Keratinocyte (primary cell): ENCODE data around the gene ZBTB17. TPM values are rescaled to one million over a fixed set of nuclear protein-coding genes. Genes with fewer than 3 reads are reported as not detected.
"Not testable (repeated sequence)": the region's sequence is repeated elsewhere in the genome, so short reads cannot be mapped to it uniquely, and the experiment has no call there.

Experiments
- DNase-seq: peaks from one replicate; pipeline ENCODE4 v3.0.0-alpha.2; 2011; ENCODE audit warnings: low read depth, missing footprints, low spot score
- FAIRE-seq: peaks from 2 replicates; lab custom pipeline; 2011; peaks lifted over from hg19 to GRCh38; lab: Jason Lieb, UNC
- H2AFZ ChIP-seq: 2 replicates; pipeline ENCODE4 v1.6.0; 2012; ENCODE audit warnings: low read length, control low read depth, inconsistent platforms; ENCODE audit not compliant: control insufficient read depth
- H3K27ac ChIP-seq: 2 replicates; pipeline ENCODE4 v1.5.1; 2011; ENCODE audit warnings: low read length; ENCODE audit not compliant: control insufficient read depth, insufficient read depth
- H3K27me3 ChIP-seq: 3 replicates; pipeline ENCODE4 v1.6.0; 2011; ENCODE audit warnings: low read length; ENCODE audit not compliant: control insufficient read depth, insufficient read depth; ENCODE audit errors: extremely low read depth
- H3K36me3 ChIP-seq, 2 experiments: 2 replicates in 1 of 2; 3 replicates in 1 of 2; pipeline ENCODE4 v1.5.1; 2011; ENCODE audit warnings: low read length in 2 of 2, mild to moderate bottlenecking in 1 of 2; ENCODE audit not compliant: control insufficient read depth in 2 of 2, insufficient read depth in 2 of 2; ENCODE audit errors: extremely low read depth in 1 of 2
- H3K4me1 ChIP-seq: 3 replicates; pipeline ENCODE4 v1.5.1; 2011; ENCODE audit warnings: low read length; ENCODE audit not compliant: control insufficient read depth, insufficient read depth; ENCODE audit errors: extremely low read depth
- H3K4me2 ChIP-seq: 3 replicates; pipeline ENCODE4 v1.6.0; 2011; ENCODE audit warnings: low read depth, low read length; ENCODE audit not compliant: control insufficient read depth, insufficient read depth; ENCODE audit errors: extremely low read depth
- H3K4me3 ChIP-seq, 3 experiments: fragments of 200-600 bp in 1 of 3; sonication (generic) in 1 of 3; 2 replicates in 2 of 3; 3 replicates in 1 of 3; pipeline ENCODE4 v1.5.1; 2011 to 2016; ENCODE audit warnings: low read length in 3 of 3, mild to moderate bottlenecking in 3 of 3, control low read depth in 2 of 3, inconsistent platforms in 1 of 3, low read depth in 1 of 3, mixed read lengths in 1 of 3, mixed run types in 1 of 3, moderate library complexity in 1 of 3; ENCODE audit not compliant: control insufficient read depth in 2 of 3, insufficient read depth in 2 of 3; ENCODE audit errors: extremely low read depth in 1 of 3
- H3K79me2 ChIP-seq: 2 replicates; pipeline ENCODE4 v1.6.0; 2012; ENCODE audit warnings: low read length; ENCODE audit not compliant: control insufficient read depth, insufficient read depth
- H3K9ac ChIP-seq: 3 replicates; pipeline ENCODE4 v1.6.0; 2011; ENCODE audit warnings: low read length; ENCODE audit not compliant: control insufficient read depth, insufficient read depth; ENCODE audit errors: extremely low read depth
- H3K9me1 ChIP-seq: 3 replicates; pipeline ENCODE4 v1.6.0; 2011; ENCODE audit warnings: low read length; ENCODE audit not compliant: control insufficient read depth, insufficient read depth; ENCODE audit errors: extremely low read depth
- H3K9me3 ChIP-seq: 2 replicates; pipeline ENCODE4 v1.5.1; 2012; ENCODE audit warnings: low read depth, low read length; ENCODE audit not compliant: control insufficient read depth
- H4K20me1 ChIP-seq: 3 replicates; pipeline ENCODE4 v1.6.0; 2011; ENCODE audit warnings: low read length; ENCODE audit not compliant: control insufficient read depth, insufficient read depth; ENCODE audit errors: extremely low read depth
- CTCF ChIP-seq, 3 experiments: IDR thresholded peaks in 1 of 3; conservative IDR thresholded peaks in 1 of 3; optimal IDR thresholded peaks in 1 of 3; 2 replicates in 2 of 3; 3 replicates in 1 of 3; pipeline versions ENCODE3 to v1.5.1; 2011; ENCODE audit warnings: low read length in 3 of 3, mild to moderate bottlenecking in 3 of 3, moderate library complexity in 2 of 3, control low read depth in 1 of 3, inconsistent platforms in 1 of 3; ENCODE audit not compliant: insufficient read depth in 2 of 3; ENCODE audit errors: extremely low read depth in 1 of 3
- EZH2 ChIP-seq: IDR thresholded peaks from one replicate; pipeline ENCODE4 v1.6.1; 2012; ENCODE audit warnings: inconsistent platforms, mild to moderate bottlenecking, low read length, moderate library complexity
- dilution Hi-C: fragments of 300-500 bp; cut with MboI; formaldehyde crosslinking; loops from one replicate; pipeline ENCODE4 v1.7.0; 2020; ENCODE audit warnings: low sequenced_read_pairs; ENCODE audit not compliant: extremely low pct_ligation_motif_present
- polyA plus RNA-seq, 5 experiments: library from polyadenylated mRNA; depleted of rRNA in 3 of 5; stranded (reverse) in 3 of 5; stranded (forward) in 1 of 5; unstranded in 1 of 5; fragments of >200 nt; gene quantifications; 1 replicate in 1 of 5; 2 replicates in 3 of 5; 3 replicates in 1 of 5; pipeline versions ENCODE4 v1.2.1 to v1.2.3, GENCODE V29; 2011 to 2012; ENCODE audit warnings: missing spikeins in 2 of 5, low read depth in 1 of 5, low replicate concordance in 1 of 5

ZBTB17 gene
- polyA plus RNA-seq, 1 donor (not counting 4 experiments of a cell fraction or from before 2014, with no cell fraction given): 18.4 TPM

GRCh38 chr1:15931401-15931800, 44.5 kb downstream of the ZBTB17 start:
- no peak overlapping the region for H3K4me2 ChIP-seq

DNA sequence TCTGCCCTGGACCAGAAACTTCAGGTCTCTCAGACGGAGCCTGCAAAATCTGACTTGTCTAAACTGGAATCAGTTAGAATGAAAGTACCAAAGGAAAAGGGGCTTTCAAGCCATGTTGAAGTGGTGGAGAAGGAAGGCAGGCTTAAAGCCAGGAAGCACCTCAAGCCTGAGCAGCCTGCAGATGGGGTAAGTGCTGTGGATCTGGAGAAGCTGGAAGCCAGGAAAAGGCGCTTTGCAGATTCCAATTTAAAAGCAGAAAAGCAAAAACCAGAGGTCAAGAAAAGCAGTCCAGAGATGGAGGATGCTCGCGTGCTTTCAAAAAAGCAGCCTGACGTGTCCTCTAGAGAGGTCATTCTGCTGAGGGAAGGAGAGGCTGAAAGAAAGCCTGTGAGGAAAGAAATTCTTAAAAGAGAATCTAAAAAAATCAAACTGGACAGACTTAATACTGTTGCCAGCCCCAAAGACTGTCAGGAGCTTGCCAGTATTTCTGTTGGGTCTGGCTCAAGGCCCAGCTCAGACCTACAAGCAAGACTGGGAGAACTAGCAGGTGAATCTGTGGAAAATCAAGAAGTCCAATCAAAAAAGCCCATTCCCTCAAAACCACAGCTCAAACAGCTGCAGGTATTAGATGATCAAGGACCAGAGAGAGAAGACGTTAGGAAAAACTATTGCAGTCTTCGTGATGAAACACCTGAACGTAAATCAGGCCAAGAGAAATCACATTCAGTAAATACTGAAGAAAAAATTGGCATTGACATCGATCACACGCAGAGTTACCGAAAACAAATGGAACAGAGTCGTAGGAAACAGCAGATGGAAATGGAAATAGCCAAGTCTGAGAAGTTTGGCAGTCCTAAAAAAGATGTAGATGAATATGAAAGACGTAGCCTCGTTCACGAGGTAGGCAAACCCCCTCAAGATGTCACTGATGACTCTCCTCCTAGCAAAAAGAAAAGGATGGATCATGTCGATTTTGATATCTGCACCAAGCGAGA, 46.6 kb downstream of the ZBTB17 start:
- dilution Hi-C loops: no loop called here
- Histone ChIP-seq H3K27ac (no peak overlapping the region), H3K4me2 (no peak overlapping the region), H3K79me2 (peaks cover 7% of the 10 kb centered on the region), H3K27me3 (no peaks in the 10 kb centered on the region), H3K9me3 (no peaks in the 10 kb centered on the region), H2AFZ (no peak overlapping the region), H4K20me1 (no peaks in the 10 kb centered on the region), H3K4me3 (no peak overlapping the region), H3K36me3 (peaks cover 33 to 53% of the 10 kb centered on the region in 2 experiments), H3K9me1 (no peaks in the 10 kb centered on the region), H3K9ac (no peak overlapping the region), H3K4me1 (peaks cover 8% of the 10 kb centered on the region)
- FAIRE-seq (no peak), DNase-seq (no peak)
- TF ChIP-seq EZH2 (no peak), CTCF (optimal IDR thresholded peaks at IDR 0.05 in 1 of 3, IDR thresholded peaks at IDR 0.05 in 1 of 3, conservative IDR thresholded peaks at IDR 0.05 in 1 of 3; ENCODE audit: extremely low read depth in 1 of 3, insufficient read depth in 2 of 3, low read length in 3 of 3) (no peak)

More at GRCh38 chr1:15931401-15931800, 44.5 kb downstream of the ZBTB17 start:
- Histone ChIP-seq H2AFZ (no peak overlapping the region), H3K4me1 (no peaks in the 10 kb centered on the region), H3K9me1 (no peaks in the 10 kb centered on the region), H3K9ac (no peak overlapping the region), H4K20me1 (no peaks in the 10 kb centered on the region), H3K4me3 (no peak overlapping the region), H3K79me2 (peaks cover 9% of the 10 kb centered on the region), H3K27me3 (no peaks in the 10 kb centered on the region), H3K27ac (no peak overlapping the region), H3K36me3 (peaks cover 36 to 55% of the 10 kb centered on the region in 2 experiments), H3K9me3 (no peaks in the 10 kb centered on the region)
- no peak for TF ChIP-seq CTCF (optimal IDR thresholded peaks at IDR 0.05 in 1 of 3, IDR thresholded peaks at IDR 0.05 in 1 of 3, conservative IDR thresholded peaks at IDR 0.05 in 1 of 3; ENCODE audit: extremely low read depth in 1 of 3, insufficient read depth in 2 of 3, low read length in 3 of 3)
- TF ChIP-seq EZH2: no peak
- no peak for FAIRE-seq
- no peak for DNase-seq
- dilution Hi-C loops: no loop called here

- H3K4me3 ChIP-seq, FAIRE-seq, H4K20me1 ChIP-seq, dilution Hi-C loops, H3K9me3 ChIP-seq, H3K79me2 ChIP-seq, H3K9ac ChIP-seq, H3K27ac ChIP-seq, H3K9me1 ChIP-seq, DNase-seq, H3K27me3 ChIP-seq, H2AFZ ChIP-seq, H3K4me2 ChIP-seq: not testable (repeated sequence)
- H3K4me1 ChIP-seq: peaks cover 27% of the 10 kb centered on the region
- peaks cover 20 to 38% of the 10 kb centered on the region in 2 experiments for H3K36me3 ChIP-seq
Measured at GRCh38 chr1:15926448-15926847, 49.5 kb downstream of the ZBTB17 start.
